Measurements from ENCODE around the gene IRX3. TPM values are rescaled to one million over a fixed set of nuclear protein-coding genes. Genes with fewer than 3 reads are reported as not detected.

Gene IRX3
- total RNA-seq, 2 donors from 2014 or later = 15.6 to 16.4 TPM

DNA sequence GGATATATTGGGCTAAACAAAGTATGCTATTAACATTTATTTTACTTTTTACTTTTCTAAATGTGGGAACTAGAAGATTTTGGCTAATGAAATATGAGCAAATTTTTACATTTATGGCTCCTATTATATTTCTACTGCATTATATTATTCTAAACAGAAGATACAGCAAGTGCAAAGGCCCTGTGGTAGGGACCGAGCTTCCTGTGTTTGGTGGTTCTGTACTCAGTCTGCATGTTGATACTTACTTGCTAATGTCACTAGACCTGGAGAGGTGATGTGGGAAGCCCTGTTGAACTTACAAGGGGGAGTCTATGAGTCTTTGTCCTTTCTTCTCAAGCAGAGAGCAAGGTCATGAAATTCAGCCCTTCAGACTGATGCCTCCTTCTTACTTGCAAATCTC lies 10.0 kb upstream of the IRX3 start:
- H3K4me1 Mint-ChIP-seq = peaks cover 7% of the 10 kb centered on the region
- peaks cover 50% of the 10 kb centered on the region for H3K27me3 Mint-ChIP-seq (ENCODE audit: insufficient read depth)
- H3K9ac ChIP-seq (ENCODE audit: extremely low read depth, low read length, poor library complexity, severe bottlenecking) = no peak overlapping the region
- peaks cover 18% of the 10 kb centered on the region for H3K9me3 Mint-ChIP-seq
- no peak overlapping the region for H3K4me3 Mint-ChIP-seq
- peaks cover 13% of the 10 kb centered on the region for H3K9me3 ChIP-seq (ENCODE audit: control insufficient read depth, low read length)
- TF ChIP-seq, protein P1, sequence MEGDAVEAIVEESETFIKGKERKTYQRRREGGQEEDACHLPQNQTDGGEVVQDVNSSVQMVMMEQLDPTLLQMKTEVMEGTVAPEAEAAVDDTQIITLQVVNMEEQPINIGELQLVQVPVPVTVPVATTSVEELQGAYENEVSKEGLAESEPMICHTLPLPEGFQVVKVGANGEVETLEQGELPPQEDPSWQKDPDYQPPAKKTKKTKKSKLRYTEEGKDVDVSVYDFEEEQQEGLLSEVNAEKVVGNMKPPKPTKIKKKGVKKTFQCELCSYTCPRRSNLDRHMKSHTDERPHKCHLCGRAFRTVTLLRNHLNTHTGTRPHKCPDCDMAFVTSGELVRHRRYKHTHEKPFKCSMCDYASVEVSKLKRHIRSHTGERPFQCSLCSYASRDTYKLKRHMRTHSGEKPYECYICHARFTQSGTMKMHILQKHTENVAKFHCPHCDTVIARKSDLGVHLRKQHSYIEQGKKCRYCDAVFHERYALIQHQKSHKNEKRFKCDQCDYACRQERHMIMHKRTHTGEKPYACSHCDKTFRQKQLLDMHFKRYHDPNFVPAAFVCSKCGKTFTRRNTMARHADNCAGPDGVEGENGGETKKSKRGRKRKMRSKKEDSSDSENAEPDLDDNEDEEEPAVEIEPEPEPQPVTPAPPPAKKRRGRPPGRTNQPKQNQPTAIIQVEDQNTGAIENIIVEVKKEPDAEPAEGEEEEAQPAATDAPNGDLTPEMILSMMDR (conservative IDR thresholded peaks at IDR 0.05) = no peak
- H3K27ac Mint-ChIP-seq = no peak overlapping the region
- no peaks in the 10 kb centered on the region for H3K36me3 ChIP-seq (ENCODE audit: control insufficient read depth, insufficient read depth, low read length)
- WGBS, 2 experiments (ENCODE audit: insufficient coverage in 1 of 2, insufficient read length in 1 of 2) = 100% methylated on average over 1 of the region's 1 CpG; no CpG with 5 or more reads in 1 of the 2 experiments
- peaks cover 4% of the 10 kb centered on the region for H3K4me1 ChIP-seq (ENCODE audit: control insufficient read depth, insufficient read depth, low read length)
- H3K36me3 Mint-ChIP-seq (ENCODE audit: low read depth) = peaks cover 2% of the 10 kb centered on the region
- peaks cover 27% of the 10 kb centered on the region for H3K27me3 ChIP-seq (ENCODE audit: control insufficient read depth, insufficient read depth, low read length, poor library complexity, severe bottlenecking)
- no peak overlapping the region for H3K4me3 ChIP-seq (ENCODE audit: low read length)
- no peak for DNase-seq
- no peak overlapping the region for H3K27ac ChIP-seq (ENCODE audit: low read depth, low read length)

DNA sequence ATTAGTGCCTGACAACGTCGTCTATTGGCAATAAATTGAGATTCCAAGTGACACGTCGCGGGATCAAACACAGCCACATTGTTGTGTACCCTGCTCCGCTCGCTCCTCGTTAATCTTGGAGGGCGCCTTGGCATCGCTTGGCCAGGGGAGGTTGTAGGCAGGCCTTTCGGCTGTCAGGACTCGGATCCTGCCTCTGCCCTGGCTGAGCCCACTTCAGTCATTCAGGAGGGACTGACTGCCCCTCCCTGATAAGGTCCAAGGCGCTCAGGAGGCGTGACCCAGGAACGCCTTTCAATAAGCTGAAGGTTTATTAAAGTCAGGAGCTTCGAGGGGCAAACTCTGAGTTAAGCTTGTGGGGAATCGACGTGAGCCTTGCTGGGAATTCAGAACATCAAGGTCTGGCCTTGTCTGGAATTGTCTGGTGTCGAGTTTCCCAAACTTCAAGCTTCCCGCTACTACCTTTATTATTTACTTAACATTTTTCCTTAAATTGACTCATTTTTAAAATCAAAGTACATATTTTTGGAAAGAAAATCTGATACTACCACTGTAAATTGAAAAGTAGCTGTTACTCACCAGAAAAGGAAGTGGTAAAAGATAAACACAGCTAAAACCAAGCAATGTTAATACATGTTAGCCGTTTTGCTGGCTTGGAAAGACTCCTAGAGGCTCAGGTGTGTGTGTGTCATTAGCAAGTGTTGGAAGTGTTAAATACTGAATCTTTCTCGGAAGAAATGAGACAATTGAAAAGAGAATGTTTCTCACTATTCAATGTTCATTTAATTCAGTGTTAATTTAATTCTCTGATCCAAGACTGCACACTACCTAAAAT lies 5.3 kb upstream of the IRX3 start:
- H3K4me1 Mint-ChIP-seq = peaks cover 24% of the 10 kb centered on the region
- TF ChIP-seq, protein P1 (conservative IDR thresholded peaks at IDR 0.05) = no peak
- no peak overlapping the region for H3K27ac ChIP-seq (ENCODE audit: low read depth, low read length)
- H3K27me3 ChIP-seq (ENCODE audit: control insufficient read depth, insufficient read depth, low read length, poor library complexity, severe bottlenecking) = peaks cover 69% of the 10 kb centered on the region
- no peak overlapping the region for H3K27ac Mint-ChIP-seq
- H3K4me3 ChIP-seq (ENCODE audit: low read length) = no peak overlapping the region
- H3K36me3 Mint-ChIP-seq (ENCODE audit: low read depth) = peaks cover 2% of the 10 kb centered on the region
- DNase-seq = no peak
- no peaks in the 10 kb centered on the region for H3K4me1 ChIP-seq (ENCODE audit: control insufficient read depth, insufficient read depth, low read length)
- peaks cover 12% of the 10 kb centered on the region for H3K9me3 Mint-ChIP-seq
- WGBS, 2 experiments (ENCODE audit: insufficient coverage in 1 of 2, insufficient read length in 1 of 2) = 34% methylated on average over 17 to 21 of the region's 22 CpGs
- H3K4me3 Mint-ChIP-seq = peak overlapping the region; percentile 79
- peaks cover 84% of the 10 kb centered on the region for H3K27me3 Mint-ChIP-seq (ENCODE audit: insufficient read depth)
- no peak overlapping the region for H3K9ac ChIP-seq (ENCODE audit: extremely low read depth, low read length, poor library complexity, severe bottlenecking)
- no peaks in the 10 kb centered on the region for H3K36me3 ChIP-seq (ENCODE audit: control insufficient read depth, insufficient read depth, low read length)
- peaks cover 6% of the 10 kb centered on the region for H3K9me3 ChIP-seq (ENCODE audit: control insufficient read depth, low read length)

DNA sequence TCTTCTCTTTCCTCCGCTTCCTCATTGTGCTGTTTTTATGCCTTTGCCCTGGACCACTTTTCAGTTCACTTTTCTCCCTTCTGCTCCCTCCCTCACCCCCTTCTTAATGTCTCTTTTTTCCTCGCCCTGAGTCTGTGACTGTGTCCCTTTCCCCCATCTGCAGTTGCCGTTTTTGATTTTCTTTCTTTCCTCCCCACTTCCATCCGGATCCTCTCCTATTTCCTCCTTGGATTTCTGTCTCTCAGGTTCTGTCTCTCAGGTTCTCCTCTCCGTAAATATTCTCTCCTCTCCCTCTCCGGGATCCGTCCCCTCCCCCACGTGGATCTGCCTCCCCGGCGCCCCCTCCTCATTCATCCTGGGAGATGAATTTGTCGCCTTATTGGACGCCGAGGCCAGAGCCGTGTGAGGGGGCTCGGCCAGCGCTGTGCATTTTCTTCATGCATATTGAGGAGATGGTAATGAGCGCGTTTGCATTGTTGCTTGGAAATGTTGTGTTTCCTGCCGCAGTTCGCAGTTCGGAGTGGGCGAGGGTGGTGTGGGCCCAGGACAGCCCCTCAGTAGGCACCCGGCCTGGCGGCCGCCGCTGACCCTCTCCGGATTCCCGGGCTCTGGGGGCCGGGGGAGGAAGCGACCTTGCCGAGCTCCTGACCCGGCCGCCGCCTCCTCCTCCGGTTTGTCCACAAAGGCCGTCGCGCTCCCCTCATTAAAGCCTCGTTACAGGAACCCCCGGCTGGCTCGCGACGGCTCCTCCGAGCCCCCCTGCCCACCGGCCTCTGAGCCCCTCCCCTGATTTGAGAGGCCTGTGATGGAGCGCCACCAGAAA lies 4.5 kb upstream of the IRX3 start:
- DNase-seq = peak; percentile 74
- Histone ChIP-seq H3K36me3 (ENCODE audit: control insufficient read depth, insufficient read depth, low read length) (no peaks in the 10 kb centered on the region), H3K9me3 (ENCODE audit: control insufficient read depth, low read length) (no peaks in the 10 kb centered on the region), H3K4me3 (ENCODE audit: low read length) (peak overlapping the region; percentile 73), H3K27ac (ENCODE audit: low read depth, low read length) (no peak overlapping the region), H3K9ac (ENCODE audit: extremely low read depth, low read length, poor library complexity, severe bottlenecking) (no peak overlapping the region), H3K4me1 (ENCODE audit: control insufficient read depth, insufficient read depth, low read length) (no peaks in the 10 kb centered on the region), H3K27me3 (ENCODE audit: control insufficient read depth, insufficient read depth, low read length, poor library complexity, severe bottlenecking) (peaks cover 69% of the 10 kb centered on the region)
- Mint-ChIP-seq H3K27ac (no peak overlapping the region), H3K36me3 (ENCODE audit: low read depth) (peaks cover 2% of the 10 kb centered on the region), H3K9me3 (peaks cover 3% of the 10 kb centered on the region), H3K4me3 (peak overlapping the region; percentile 79), H3K27me3 (ENCODE audit: insufficient read depth) (peaks cover 80% of the 10 kb centered on the region), H3K4me1 (peaks cover 24% of the 10 kb centered on the region)
- WGBS, 2 experiments (ENCODE audit: insufficient coverage in 1 of 2, insufficient read length in 1 of 2) = 6 to 9% methylated on average over 21 to 46 of the region's 46 CpGs
- TF ChIP-seq, protein P1 (conservative IDR thresholded peaks at IDR 0.05) = no peak
